HUDEP-2 (cell line): Measurements from ENCODE around the gene GCG.

Experiments used
- DNase-seq, 76 experiments: peaks; one replicate each; lab custom pipeline; 2025; ENCODE audit not compliant: unreplicated experiment in 76 of 76; lab: John Stamatoyannopoulos, UW

GCG gene

GRCh38 chr2:162153608-162154224 is 1.7 kb upstream of the GCG start:
- peak in 44 of 76 experiments; percentile 1 to 60 (median 25) for DNase-seq

GRCh38 chr2:162149940-162150339 is 2.1 kb downstream of the GCG start:
- DNase-seq: no peak

- no peak for DNase-seq
Measured at GRCh38 chr2:162149466-162149865, 2.6 kb downstream of the GCG start.

- no peak for DNase-seq
Measured at GRCh38 chr2:162148956-162149355, 3.1 kb downstream of the GCG start.

- DNase-seq: no peak
Measured at GRCh38 chr2:162143969-162144368, 8.1 kb downstream of the GCG start.

GRCh38 chr2:162138310-162138709 is 13.7 kb downstream of the GCG start:
- no peak for DNase-seq

GRCh38 chr2:162127422-162127821 is 24.6 kb downstream of the GCG start:
- DNase-seq: peak in 1 of 76 experiments; percentile 18

- DNase-seq: no peak
Measured at GRCh38 chr2:162126527-162126926, 25.5 kb downstream of the GCG start.

- no peak for DNase-seq
Measured at GRCh38 chr2:162126111-162126519, 25.9 kb downstream of the GCG start.

- no peak for DNase-seq
Measured at GRCh38 chr2:162125138-162125537, 26.9 kb downstream of the GCG start.

GRCh38 chr2:162123806-162124758 is 28.0 kb downstream of the GCG start:
- peak in 27 of 76 experiments; percentile 0 to 50 (median 18) for DNase-seq

GRCh38 chr2:162118166-162119031 is 33.6 kb downstream of the GCG start:
- no peak for DNase-seq

GRCh38 chr2:162116352-162116751 is 35.7 kb downstream of the GCG start:
- no peak for DNase-seq

- DNase-seq: no peak
Measured at GRCh38 chr2:162115076-162115475, 37.0 kb downstream of the GCG start.

- no peak for DNase-seq
Measured at GRCh38 chr2:162114271-162114670, 37.8 kb downstream of the GCG start.

- DNase-seq: no peak
Measured at GRCh38 chr2:162113776-162114168, 38.3 kb downstream of the GCG start.

GRCh38 chr2:162113088-162113775 is 38.8 kb downstream of the GCG start:
- no peak for DNase-seq

- DNase-seq: no peak
Measured at GRCh38 chr2:162111958-162112850, 39.8 kb downstream of the GCG start.

GRCh38 chr2:162107361-162107901 is 44.6 kb downstream of the GCG start:
- no peak for DNase-seq
